ENCODE results near the gene TTLL5.

- TF ChIP-seq ZNF70 (CRISPR knock-in tag; IDR thresholded peaks at IDR 0.05): no peak
- TF ChIP-seq BACH2 (CRISPR knock-in tag; IDR thresholded peaks at IDR 0.05; ENCODE audit: borderline replicate concordance): no peak
- TF ChIP-seq, protein P1, sequence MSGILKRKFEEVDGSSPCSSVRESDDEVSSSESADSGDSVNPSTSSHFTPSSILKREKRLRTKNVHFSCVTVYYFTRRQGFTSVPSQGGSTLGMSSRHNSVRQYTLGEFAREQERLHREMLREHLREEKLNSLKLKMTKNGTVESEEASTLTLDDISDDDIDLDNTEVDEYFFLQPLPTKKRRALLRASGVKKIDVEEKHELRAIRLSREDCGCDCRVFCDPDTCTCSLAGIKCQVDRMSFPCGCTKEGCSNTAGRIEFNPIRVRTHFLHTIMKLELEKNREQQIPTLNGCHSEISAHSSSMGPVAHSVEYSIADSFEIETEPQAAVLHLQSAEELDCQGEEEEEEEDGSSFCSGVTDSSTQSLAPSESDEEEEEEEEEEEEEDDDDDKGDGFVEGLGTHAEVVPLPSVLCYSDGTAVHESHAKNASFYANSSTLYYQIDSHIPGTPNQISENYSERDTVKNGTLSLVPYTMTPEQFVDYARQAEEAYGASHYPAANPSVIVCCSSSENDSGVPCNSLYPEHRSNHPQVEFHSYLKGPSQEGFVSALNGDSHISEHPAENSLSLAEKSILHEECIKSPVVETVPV (CRISPR knock-in tag; IDR thresholded peaks at IDR 0.05): no peak
- TF ChIP-seq, protein P2, sequence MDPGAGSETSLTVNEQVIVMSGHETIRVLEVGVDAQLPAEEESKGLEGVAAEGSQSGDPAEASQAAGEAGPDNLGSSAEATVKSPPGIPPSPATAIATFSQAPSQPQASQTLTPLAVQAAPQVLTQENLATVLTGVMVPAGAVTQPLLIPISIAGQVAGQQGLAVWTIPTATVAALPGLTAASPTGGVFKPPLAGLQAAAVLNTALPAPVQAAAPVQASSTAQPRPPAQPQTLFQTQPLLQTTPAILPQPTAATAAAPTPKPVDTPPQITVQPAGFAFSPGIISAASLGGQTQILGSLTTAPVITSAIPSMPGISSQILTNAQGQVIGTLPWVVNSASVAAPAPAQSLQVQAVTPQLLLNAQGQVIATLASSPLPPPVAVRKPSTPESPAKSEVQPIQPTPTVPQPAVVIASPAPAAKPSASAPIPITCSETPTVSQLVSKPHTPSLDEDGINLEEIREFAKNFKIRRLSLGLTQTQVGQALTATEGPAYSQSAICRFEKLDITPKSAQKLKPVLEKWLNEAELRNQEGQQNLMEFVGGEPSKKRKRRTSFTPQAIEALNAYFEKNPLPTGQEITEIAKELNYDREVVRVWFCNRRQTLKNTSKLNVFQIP (CRISPR knock-in tag; IDR thresholded peaks at IDR 0.05; ENCODE audit: borderline replicate concordance, low read depth): no peak
- TF ChIP-seq RARB (CRISPR knock-in tag; IDR thresholded peaks at IDR 0.05): no peak
- no peak for TF ChIP-seq ARNTL (CRISPR knock-in tag; IDR thresholded peaks at IDR 0.05; ENCODE audit: borderline replicate concordance, low read depth)
- no peak for TF ChIP-seq ZFP30 (CRISPR knock-in tag; IDR thresholded peaks at IDR 0.05)
- TF ChIP-seq, protein P3, sequence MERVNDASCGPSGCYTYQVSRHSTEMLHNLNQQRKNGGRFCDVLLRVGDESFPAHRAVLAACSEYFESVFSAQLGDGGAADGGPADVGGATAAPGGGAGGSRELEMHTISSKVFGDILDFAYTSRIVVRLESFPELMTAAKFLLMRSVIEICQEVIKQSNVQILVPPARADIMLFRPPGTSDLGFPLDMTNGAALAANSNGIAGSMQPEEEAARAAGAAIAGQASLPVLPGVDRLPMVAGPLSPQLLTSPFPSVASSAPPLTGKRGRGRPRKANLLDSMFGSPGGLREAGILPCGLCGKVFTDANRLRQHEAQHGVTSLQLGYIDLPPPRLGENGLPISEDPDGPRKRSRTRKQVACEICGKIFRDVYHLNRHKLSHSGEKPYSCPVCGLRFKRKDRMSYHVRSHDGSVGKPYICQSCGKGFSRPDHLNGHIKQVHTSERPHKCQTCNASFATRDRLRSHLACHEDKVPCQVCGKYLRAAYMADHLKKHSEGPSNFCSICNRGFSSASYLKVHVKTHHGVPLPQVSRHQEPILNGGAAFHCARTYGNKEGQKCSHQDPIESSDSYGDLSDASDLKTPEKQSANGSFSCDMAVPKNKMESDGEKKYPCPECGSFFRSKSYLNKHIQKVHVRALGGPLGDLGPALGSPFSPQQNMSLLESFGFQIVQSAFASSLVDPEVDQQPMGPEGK (CRISPR knock-in tag; IDR thresholded peaks at IDR 0.05; ENCODE audit: borderline replicate concordance): no peak
- TF ChIP-seq TSHZ2 (CRISPR knock-in tag; IDR thresholded peaks at IDR 0.05): no peak
- no peak for TF ChIP-seq ZC3H10 (CRISPR knock-in tag; IDR thresholded peaks at IDR 0.05)
- no peak for TF ChIP-seq CREB5 (CRISPR knock-in tag; IDR thresholded peaks at IDR 0.05; ENCODE audit: low read depth)
Observed at GRCh38 chr14:75612157-75612556, 48.9 kb upstream of the TTLL5 start.

Measured in SK-N-SH treated with all-trans-retinoic acid at 6 μM for 48 hours (cell line).